GM18519 (cell line): Measurements from ENCODE around the gene SLC17A2.
"Not testable (repeated sequence)": the region's sequence is repeated elsewhere in the genome, so short reads cannot be mapped to it uniquely, and the experiment has no call there.

Experiments used
- ATAC-seq: cut with Tn5 transposase; IDR thresholded peaks from one replicate; pipeline ENCODE4 v1.9.1; 2021; ENCODE audit warnings: mild to moderate bottlenecking, moderate library complexity; ENCODE audit not compliant: unreplicated experiment, low FRiP score

Gene SLC17A2

GRCh38 chr6:25953733-25954132 lies 23.2 kb upstream of the SLC17A2 start:
- ATAC-seq, result no peak

- ATAC-seq, result no peak
Observed at GRCh38 chr6:25952535-25952934, 22.0 kb upstream of the SLC17A2 start.

DNA sequence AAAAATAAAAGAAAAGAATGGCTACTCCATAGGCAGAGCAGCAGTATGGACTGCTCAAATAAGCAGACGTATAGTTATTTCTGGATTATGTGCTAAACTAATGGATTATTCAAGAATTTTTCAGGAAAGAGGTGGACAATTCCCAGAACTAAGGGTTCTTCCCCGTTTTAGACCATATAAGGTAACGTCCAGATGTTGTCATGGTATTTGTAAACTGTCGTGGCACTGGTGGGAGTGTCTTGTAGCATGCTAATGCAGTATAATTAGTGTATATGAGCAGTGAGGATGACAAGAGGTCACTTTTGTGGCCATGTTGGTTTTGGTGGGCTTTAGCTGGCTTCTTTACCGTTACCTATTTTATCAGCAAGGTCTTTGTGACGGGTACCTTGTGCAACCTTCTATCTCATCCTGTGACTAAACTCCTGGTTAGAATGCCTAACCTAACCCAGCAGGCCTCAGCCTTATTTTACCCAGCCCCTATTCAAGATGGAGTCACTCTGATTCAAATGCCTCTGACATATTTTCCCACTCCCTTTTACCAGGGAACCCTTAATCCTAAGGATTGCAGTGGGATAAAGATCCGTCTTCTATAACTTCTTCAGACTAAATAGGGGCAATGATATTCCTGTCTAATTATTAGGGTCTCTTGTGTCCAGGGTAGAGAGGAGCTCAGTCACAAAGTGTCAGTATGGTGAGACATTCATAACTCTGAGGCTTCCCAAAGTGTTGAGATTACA lies 21.0 kb upstream of the SLC17A2 start:
- no peak for ATAC-seq

GRCh38 chr6:25950297-25950696 lies 19.8 kb upstream of the SLC17A2 start:
- no peak for ATAC-seq

DNA sequence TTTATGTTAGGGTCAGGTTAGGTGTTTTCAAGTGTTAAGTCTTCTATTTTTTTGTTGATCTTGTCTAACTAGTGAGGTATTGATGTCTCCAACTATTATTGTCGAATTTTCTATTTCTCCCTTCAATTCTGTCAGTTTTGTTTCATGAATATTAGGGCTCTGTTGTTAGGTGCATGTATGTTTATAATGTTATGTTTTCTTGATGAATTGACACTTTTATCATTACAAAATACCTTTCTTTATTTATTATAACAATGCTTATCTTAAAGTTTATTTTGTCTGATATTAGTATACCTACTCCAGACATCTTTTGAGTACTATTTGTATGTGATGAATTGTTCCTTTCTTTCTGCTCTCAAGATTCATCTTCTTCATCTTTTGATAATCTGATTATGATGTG lies 19.2 kb upstream of the SLC17A2 start:
- ATAC-seq, result no peak

- not testable (repeated sequence) for ATAC-seq
Observed at GRCh38 chr6:25947492-25947891, 17.0 kb upstream of the SLC17A2 start.

- no peak for ATAC-seq
Observed at GRCh38 chr6:25946631-25947030, 16.1 kb upstream of the SLC17A2 start.

DNA sequence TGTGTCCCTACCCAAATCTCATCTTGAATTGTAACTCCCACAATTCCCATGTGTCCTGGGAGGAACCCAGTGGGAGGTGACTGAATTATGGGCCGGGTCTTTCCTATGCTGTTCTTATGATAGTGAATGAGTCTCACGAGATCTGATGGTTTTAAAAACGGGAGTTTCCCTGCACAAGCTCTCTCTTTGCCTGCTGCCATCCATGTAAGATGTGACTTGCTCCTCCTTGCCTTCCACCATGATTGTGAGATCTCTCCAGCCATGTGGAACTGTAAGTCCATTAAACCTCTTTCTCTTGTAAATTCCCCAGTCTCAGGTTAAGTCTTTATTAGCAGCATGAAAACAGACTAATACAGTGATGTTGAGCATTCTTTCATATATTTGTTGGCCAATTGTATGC lies 15.2 kb upstream of the SLC17A2 start:
- ATAC-seq, result not testable (repeated sequence)

DNA sequence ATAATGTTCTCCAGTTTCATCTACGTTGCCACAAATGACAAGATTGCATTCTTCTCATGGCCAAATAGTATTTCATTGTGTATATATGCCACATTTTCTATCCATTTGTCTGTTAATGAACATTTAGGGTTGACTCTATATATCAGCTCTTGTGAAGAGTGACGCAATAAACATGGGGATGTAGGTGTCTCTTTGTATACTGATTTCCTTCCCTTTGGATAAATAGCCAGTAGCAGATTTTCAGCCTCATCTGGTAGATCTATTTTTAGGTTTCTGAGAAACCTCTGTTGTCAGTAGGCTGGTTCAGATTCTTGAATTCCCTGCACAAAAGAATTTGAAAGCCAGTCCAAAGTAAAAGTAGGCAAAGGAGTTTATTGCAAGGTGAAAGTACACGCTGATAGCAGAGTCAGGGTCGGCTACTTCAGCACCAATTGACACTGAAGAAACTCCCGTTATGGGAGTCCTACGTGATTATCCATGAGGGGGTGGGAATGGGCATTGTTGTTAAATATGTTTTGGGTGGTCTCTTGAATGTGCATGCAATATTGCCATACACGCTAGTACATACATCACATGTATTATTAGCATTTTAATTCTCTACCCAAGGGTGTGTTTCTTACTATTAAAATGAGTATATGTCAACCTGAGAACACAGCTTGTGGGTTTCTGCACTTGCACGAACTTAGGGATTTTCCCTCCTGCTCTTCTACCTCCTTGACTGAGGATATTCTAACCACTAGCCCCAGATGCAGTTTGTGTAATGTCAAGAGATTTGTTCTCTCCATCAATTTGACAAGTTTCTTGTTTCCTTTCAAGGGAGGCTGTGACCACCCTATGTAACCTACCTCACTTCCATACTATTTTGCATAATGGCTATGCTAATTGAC lies 14.4 kb upstream of the SLC17A2 start:
- ATAC-seq, result peak; percentile 85

- ATAC-seq, result no peak
Observed at GRCh38 chr6:25943887-25944286, 13.4 kb upstream of the SLC17A2 start.

DNA sequence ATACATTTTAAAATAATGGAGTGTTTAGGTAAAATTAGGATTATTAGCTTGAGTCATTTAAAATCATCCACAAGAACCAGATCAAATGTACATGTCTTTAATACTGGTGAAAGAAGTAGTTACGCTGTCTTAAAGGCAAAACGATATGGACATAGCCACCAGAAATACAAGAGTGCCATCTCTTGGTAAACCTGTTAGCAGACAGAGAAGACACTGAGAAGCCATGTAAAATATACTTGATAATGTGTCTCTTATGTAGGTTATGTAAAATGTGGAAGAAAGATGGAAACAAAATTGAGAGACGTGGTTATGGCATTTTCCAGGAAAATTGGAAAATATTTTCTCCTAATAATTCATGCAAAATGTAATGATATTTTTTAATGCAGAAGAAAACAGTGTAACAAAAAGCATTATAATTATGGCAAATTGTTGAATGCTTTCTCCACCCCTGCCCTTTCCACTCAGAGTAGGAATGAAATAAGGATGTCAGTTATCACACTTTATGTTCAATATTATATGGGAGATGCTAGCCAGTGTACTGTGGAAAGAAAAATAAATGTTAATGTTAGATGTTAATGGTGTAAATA lies 12.2 kb upstream of the SLC17A2 start:
- ATAC-seq, result no peak

DNA sequence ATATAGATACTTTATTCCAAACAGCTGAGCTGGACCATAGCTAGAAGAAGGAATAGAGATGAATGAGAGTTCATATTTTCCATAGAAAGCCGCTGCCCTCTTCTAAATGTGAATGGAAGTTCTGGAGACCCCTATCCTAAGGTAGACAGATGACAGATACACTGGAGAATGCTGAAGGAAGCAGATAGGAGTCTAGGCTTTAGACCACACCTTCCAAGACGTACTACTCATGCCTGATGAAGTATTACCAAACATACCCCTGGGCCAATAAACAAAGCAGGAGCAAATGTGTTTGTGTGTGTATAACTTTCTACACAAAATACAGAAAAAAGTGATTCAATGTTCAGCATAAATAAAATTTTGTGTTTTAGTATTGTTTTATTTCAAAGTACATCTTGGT lies 9.1 kb upstream of the SLC17A2 start:
- no peak for ATAC-seq

- no peak for ATAC-seq
Observed at GRCh38 chr6:25935953-25936352, 5.5 kb upstream of the SLC17A2 start.

- no peak for ATAC-seq
Observed at GRCh38 chr6:25934735-25935313, 4.3 kb upstream of the SLC17A2 start.

- no peak for ATAC-seq
Observed at GRCh38 chr6:25934156-25934555, 3.7 kb upstream of the SLC17A2 start.

DNA sequence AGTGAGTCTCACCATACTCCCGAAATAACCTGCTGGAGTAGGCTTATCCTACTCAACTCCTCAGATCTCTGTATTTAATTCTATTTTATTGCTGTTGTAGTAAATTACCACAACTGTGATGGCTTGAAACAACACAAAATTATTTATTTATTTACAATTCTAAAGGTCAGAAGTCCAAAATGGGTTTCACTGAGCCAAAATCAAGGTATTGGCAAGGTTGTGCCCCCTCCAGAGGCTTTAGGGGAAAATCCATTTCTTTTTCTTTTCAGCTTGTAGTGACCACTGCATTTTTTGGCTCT lies 869 bp upstream of the SLC17A2 start:
- no peak for ATAC-seq

- not testable (repeated sequence) for ATAC-seq
Observed at GRCh38 chr6:25929785-25930184, 706 bp downstream of the SLC17A2 start.

GRCh38 chr6:25928562-25929324 lies 1.7 kb downstream of the SLC17A2 start:
- ATAC-seq, result no peak

GRCh38 chr6:25927756-25928216 lies 2.7 kb downstream of the SLC17A2 start:
- no peak for ATAC-seq

GRCh38 chr6:25927178-25927577 lies 3.3 kb downstream of the SLC17A2 start:
- no peak for ATAC-seq
